Astrocyte of the hippocampus (primary cell): ENCODE measurements around the gene PRRC2B.
A peak's percentile ranks its signal among the peaks of the same experiment; 100 is the strongest.
"Not testable (repeated sequence)": the region's sequence is repeated elsewhere in the genome, so short reads cannot be mapped to it uniquely, and the experiment has no call there.

ENCODE experiments used
- DNase-seq: peaks from one replicate; pipeline ENCODE4 v3.0.0; 2011; ENCODE audit warnings: low read depth, low spot score

Gene PRRC2B

GRCh38 chr9:131433302-131433854 is 39.5 kb downstream of the PRRC2B start:
- peak; percentile 51 for DNase-seq

GRCh38 chr9:131434673-131435072 is 40.8 kb downstream of the PRRC2B start:
- no peak for DNase-seq

DNA sequence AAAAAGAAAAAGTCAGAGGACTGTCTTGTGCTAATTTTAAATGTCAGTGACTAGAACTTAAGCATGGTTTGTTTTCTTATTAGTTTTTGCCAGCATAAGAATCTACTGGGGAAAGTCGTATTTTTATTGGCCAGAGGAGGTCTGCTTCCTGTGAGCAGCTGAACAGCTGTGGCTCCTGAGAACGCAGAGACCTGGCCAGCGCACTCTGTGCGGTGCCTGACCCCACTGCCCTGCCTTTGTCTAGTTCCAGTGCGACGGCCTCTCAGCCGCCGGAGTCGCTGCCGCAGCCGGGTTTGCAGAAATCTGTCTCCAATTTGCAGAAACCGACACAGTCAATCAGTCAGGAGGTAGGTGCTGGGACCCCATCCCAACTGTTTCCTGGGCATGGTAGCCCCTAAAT is 42.5 kb downstream of the PRRC2B start:
- DNase-seq: no peak

GRCh38 chr9:131436865-131437271 is 43.0 kb downstream of the PRRC2B start:
- DNase-seq: no peak

GRCh38 chr9:131438190-131438589 is 44.3 kb downstream of the PRRC2B start:
- no peak for DNase-seq

DNA sequence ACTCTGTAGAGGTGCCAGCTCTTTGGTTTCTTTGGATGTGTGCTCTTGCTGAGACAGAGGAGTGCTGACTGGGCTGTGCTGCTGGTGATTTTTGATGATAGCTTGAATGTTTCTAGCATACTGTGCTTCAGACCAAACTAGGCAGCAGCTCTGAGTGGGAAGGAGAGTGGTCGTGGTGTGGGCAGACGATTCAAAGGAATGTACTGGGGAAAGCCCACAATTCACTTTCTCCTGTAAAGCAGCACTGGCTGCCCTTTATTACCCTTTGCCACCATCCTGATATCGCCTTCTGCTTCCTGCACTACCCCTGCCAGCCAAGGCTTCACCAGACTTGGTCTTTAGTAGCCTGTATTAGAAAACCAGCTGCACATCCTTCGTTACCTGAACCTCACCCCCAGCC is 45.3 kb downstream of the PRRC2B start:
- DNase-seq: no peak

GRCh38 chr9:131441441-131441840 is 47.6 kb downstream of the PRRC2B start:
- no peak for DNase-seq

GRCh38 chr9:131442351-131442750 is 48.5 kb downstream of the PRRC2B start:
- no peak for DNase-seq

DNA sequence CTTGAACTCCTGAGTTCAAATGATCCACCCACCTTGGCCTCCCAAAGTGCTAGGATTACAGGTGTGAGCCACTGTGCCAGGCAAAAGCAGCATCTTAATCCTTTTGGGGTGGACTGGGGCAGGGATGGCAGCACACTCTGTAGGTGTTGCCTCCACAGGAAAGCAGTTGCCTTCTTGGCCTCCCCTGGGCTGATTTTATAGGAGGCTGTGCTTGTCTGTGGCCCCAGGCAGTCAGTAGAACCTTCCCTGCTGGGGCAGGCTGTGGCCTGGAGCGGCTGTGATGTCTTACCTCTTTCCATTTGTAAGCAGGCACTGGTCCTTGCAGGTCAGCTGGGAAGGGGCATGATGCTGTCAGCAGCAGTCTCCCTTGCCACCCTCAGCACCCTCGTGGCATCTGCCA is 49.8 kb downstream of the PRRC2B start:
- DNase-seq: no peak

DNA sequence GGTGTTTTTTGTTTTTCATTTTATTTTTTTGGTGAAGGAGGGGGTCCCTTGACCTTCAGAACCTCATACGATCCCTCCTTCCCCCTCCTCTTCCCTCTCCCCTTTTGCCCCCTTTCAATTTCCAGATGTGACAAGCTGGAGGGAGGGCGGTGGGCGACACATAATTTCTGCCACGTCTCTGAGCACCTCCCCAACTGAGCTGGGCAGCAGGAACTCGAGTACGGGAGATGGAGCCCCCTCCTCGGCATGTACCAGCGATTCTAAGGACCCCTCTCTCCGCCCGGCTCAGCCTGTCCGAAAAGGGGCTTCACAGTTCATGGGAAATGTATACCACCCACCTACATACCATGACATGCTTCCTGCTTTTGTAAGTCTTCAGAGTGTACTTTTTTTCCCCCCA is 52.4 kb downstream of the PRRC2B start:
- no peak for DNase-seq

GRCh38 chr9:131447148-131447547 is 53.3 kb downstream of the PRRC2B start:
- peak; percentile 61 for DNase-seq

GRCh38 chr9:131447600-131447999 is 53.7 kb downstream of the PRRC2B start:
- DNase-seq: no peak

DNA sequence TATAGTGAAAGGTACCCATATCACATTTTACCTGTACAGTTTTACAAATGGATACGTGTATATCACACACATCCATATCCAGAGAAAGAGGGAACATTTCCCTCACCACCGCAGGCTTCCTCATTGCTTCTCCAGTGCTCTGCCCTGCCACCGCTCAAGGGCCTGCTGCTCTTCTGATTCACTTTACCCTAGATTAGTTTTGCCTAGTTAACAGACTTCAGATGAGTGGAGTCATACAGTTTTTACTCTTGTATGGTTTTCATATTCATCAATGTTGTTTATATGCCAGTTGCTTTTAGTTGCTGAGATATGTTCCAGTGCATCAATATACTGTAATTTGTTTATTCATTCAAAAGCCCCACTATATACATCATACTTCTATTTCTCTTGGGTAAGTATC is 54.9 kb downstream of the PRRC2B start:
- no peak for DNase-seq

DNA sequence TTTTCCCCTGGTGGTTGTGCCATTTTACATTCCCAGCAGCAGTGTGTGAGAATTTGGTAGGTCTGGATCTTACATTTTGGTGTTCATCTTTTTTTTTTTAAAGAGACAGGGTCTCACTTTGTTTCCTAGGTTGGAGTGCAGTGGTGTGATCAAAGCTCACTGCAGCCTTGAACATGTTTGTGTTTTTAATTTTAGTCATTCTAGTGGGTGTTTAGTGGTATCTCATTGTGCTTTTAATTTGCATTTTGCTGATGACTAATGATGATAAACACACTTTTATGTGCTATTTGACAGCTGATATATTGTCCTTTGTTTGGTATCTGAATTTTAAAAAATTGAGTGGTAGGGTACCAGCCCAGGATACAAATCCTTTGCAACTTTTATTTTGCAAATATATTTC is 55.4 kb downstream of the PRRC2B start:
- DNase-seq: no peak

- no peak for DNase-seq
These were observed 60.1 kb downstream of the PRRC2B start for GRCh38 chr9:131454028-131454427.

GRCh38 chr9:131455655-131456054 is 61.8 kb downstream of the PRRC2B start:
- not testable (repeated sequence) for DNase-seq

DNA sequence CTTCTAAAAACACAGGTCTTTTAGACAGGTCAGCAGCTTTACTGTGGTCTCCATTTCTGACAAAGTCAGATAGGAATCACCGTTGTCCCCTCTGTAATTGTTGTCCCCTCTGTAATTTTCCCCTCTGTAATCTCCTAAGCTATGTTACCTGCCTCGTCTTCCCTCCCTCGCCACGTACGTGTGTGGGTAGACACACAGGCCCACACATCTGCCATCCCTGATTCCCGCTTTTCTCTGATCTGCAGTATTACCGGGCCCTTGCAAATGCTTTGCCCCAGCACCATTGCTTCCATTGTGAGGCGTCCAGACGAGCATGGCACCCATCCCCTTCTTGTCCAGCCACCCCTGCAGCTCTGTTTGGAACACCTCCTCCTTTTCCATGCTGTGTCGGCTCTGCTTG is 63.9 kb downstream of the PRRC2B start:
- no peak for DNase-seq

DNA sequence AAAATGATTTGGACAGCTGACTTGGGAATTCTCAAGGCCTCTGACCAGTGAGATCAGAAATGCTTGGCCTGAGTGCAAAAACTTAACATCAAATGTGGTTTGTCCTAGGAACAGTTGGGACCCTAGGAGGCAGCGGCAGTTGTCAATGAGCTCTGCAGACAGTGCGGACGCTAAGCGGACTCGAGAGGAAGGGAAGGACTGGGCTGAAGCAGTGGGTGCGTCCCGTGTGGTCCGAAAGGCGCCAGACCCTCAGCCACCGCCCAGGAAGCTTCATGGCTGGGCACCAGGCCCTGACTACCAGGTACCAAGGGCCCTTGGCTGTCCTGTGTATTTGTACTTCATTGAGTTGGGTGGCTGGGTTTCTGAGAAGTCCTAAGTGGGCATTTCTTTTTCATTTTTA is 65.2 kb downstream of the PRRC2B start:
- no peak for DNase-seq

DNA sequence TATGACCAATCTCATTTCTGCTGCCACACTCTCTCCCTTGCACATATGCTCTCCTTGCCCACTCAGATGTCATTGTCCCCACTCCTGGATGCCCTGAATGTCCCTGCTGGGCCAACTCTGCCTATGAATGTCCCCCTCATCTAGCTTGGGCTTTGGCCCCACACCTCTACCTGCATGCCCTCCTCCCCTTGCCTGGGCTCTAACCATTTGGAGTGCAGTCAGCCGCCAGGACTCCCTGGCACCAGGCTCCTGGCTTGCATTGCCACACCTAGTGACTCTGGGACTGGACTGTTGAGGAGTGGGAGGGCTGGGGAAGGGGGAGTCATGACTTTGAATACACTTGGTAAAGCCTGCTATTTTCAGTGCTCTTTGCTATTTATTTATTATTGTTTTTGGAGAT is 67.3 kb downstream of the PRRC2B start:
- DNase-seq: no peak

GRCh38 chr9:131464354-131465000 is 70.6 kb downstream of the PRRC2B start:
- DNase-seq: no peak

DNA sequence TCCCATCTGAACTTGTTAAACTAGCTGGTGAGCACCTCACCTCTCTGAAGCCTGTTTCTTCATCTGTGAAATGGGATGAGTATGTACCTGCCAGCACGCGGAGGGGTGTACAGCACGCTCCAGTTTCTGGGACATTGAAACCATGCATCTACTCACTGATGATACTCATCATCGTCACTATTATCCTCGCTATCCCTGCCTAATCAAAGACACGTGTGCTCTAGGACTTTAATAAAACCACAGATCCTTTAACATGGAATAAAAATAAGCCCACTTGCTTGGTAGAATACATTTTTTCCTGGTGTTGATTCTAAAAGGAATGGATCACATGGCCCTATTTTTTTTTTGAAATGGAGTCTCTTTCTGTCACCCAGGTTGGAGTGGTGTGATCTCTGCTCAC is 71.5 kb downstream of the PRRC2B start:
- no peak for DNase-seq

DNA sequence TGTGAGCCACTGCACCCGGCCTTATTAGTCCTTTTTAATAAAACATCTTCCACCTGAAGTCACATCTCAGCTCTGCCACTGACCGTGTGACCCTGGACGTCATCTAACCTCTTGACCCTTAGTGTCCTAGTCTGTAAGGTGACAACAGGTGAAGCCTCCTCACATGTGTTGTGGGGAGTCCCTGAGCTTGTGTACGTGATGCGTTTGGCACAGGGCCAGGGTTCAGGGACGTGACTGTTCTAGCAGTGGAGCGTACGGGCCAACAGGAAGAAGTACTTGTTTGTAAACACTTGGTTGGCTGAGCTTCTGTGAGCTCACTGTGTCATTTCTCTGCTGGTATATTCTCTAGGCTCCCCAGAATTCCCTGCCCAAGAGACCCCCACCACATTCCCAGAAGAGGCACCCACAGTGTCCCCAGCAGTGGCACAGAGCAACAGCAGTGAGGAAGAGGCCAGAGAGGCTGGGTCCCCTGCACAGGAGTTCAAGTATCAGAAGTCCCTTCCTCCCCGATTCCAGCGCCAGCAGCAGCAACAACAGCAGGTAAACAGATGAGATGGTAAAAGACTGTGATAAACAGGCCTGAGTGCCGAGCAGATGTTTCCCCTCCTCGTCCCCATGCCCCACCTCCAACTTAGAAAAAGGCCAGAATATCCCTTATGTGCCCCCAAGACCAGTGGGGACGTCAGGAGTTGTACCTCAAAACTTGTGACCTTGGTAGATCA is 73.5 kb downstream of the PRRC2B start:
- DNase-seq: no peak

- DNase-seq: no peak
These were observed 74.1 kb downstream of the PRRC2B start for GRCh38 chr9:131468031-131468430.
